Liver (tissue), 9 donors: ENCODE data around the gene SRPX2. TPM values are rescaled to one million over a fixed set of nuclear protein-coding genes. Genes with fewer than 3 reads are reported as not detected.
A peak's percentile ranks its signal among the peaks of the same experiment; 100 is the strongest.

Experiments
- DNase-seq: peaks from one replicate; pipeline ENCODE4 v3.0.0-alpha.2; 2017; ENCODE audit warnings: low spot score
- H3K27ac ChIP-seq, 2 donors: one replicate each; pipeline ENCODE4 v1.7.0; 2013; ENCODE audit warnings: inconsistent platforms in 2 of 2, low read length in 2 of 2, control low read depth in 1 of 2, low read depth in 1 of 2, mild to moderate bottlenecking in 1 of 2
- H3K27me3 ChIP-seq, 4 donors: one replicate each; pipeline versions ENCODE4 v1.6.1 to v1.7.0; 2013; ENCODE audit warnings: low read length in 3 of 4, inconsistent platforms in 1 of 4, mild to moderate bottlenecking in 1 of 4, moderate library complexity in 1 of 4; ENCODE audit not compliant: control insufficient read depth in 4 of 4, insufficient read depth in 4 of 4
- H3K36me3 ChIP-seq, 4 donors: one replicate each; pipeline versions ENCODE4 v1.6.1 to v1.7.0; 2013; ENCODE audit warnings: low read length in 3 of 4, mild to moderate bottlenecking in 3 of 4, low read depth in 1 of 4, moderate library complexity in 1 of 4; ENCODE audit not compliant: control insufficient read depth in 4 of 4, insufficient read depth in 3 of 4
- H3K4me1 ChIP-seq, 4 donors: one replicate each; pipeline versions ENCODE4 v1.6.1 to v1.7.0; 2013; ENCODE audit warnings: low read length in 3 of 4, mild to moderate bottlenecking in 3 of 4, moderate library complexity in 1 of 4; ENCODE audit not compliant: control insufficient read depth in 4 of 4, insufficient read depth in 4 of 4
- H3K4me3 ChIP-seq, 3 donors: one replicate each; pipeline versions ENCODE4 v1.6.1 to v1.7.0; 2013; ENCODE audit warnings: low read length in 3 of 3, control low read depth in 1 of 3, low read depth in 1 of 3, mild to moderate bottlenecking in 1 of 3
- H3K9ac ChIP-seq, 2 donors: one replicate each; pipeline ENCODE4 v1.7.0; 2013; ENCODE audit warnings: low read length in 2 of 2, mild to moderate bottlenecking in 2 of 2, moderate library complexity in 2 of 2, control low read depth in 1 of 2, low read depth in 1 of 2
- H3K9me3 ChIP-seq, 4 donors: one replicate each; pipeline versions ENCODE4 v1.6.1 to v1.7.0; 2013; ENCODE audit warnings: low read length in 3 of 4; ENCODE audit not compliant: control insufficient read depth in 4 of 4
- EGR1 ChIP-seq, 2 donors: IDR thresholded peaks; 2 replicates each; pipeline ENCODE4 v1.6.1; 2016 to 2018; ENCODE audit warnings: antibody characterized with exemption in 2 of 2, low read depth in 2 of 2
- FOXA1 ChIP-seq: IDR thresholded peaks from 2 replicates; pipeline ENCODE4 v1.6.1; 2016; ENCODE audit warnings: antibody characterized with exemption
- FOXA2 ChIP-seq: IDR thresholded peaks from 2 replicates; pipeline ENCODE4 v1.6.1; 2016; ENCODE audit warnings: antibody characterized with exemption
- GABPA ChIP-seq, 2 donors: IDR thresholded peaks in 1 of 2; conservative IDR thresholded peaks in 1 of 2; 2 replicates each; pipeline ENCODE4 v1.6.1; 2016; ENCODE audit warnings: antibody characterized with exemption in 2 of 2, mild to moderate bottlenecking in 1 of 2, moderate library complexity in 1 of 2
- HNF4A ChIP-seq, 2 donors: conservative IDR thresholded peaks; 2 replicates each; pipeline ENCODE4 v1.6.1; 2016; ENCODE audit warnings: antibody characterized with exemption in 2 of 2, mild to moderate bottlenecking in 2 of 2
- HNF4G ChIP-seq: IDR thresholded peaks from 2 replicates; pipeline ENCODE4 v1.6.1; 2016; ENCODE audit warnings: antibody characterized with exemption
- JUND ChIP-seq, 2 donors: IDR thresholded peaks; 2 replicates each; pipeline ENCODE4 v1.6.1; 2016; ENCODE audit warnings: antibody characterized with exemption in 2 of 2
- NR2F2 ChIP-seq: IDR thresholded peaks from 2 replicates; pipeline ENCODE4 v1.6.1; 2016; ENCODE audit warnings: antibody characterized with exemption
- RAD21 ChIP-seq, 2 donors: IDR thresholded peaks; 2 replicates each; pipeline ENCODE4 v1.6.1; 2016; ENCODE audit warnings: antibody characterized with exemption in 2 of 2, mild to moderate bottlenecking in 2 of 2
- RXRA ChIP-seq, 2 donors: IDR thresholded peaks; 2 replicates each; pipeline ENCODE4 v1.6.1; 2017 to 2018; ENCODE audit warnings: antibody characterized with exemption in 2 of 2, mild to moderate bottlenecking in 1 of 2
- SP1 ChIP-seq: IDR thresholded peaks from 2 replicates; pipeline ENCODE4 v1.6.1; 2018; ENCODE audit warnings: antibody characterized with exemption, mild to moderate bottlenecking
- TAF1 ChIP-seq: conservative IDR thresholded peaks from 2 replicates; pipeline ENCODE4 v1.6.1; 2016; ENCODE audit warnings: antibody characterized with exemption, mild to moderate bottlenecking
- YY1 ChIP-seq: IDR thresholded peaks from 2 replicates; pipeline ENCODE4 v1.6.1; 2016; ENCODE audit warnings: antibody characterized with exemption, mild to moderate bottlenecking
- WGBS: extraction: QIAGEN DNeasy Blood & Tissue Kit; methylation state at CpG from one replicate; pipeline ENCODE4 v1.1.7; 2013; 5-methylcytosine and 5-hydroxymethylcytosine counted together
- polyA plus RNA-seq, 2 donors: library from polyadenylated mRNA; stranded (reverse) in 1 of 2; unstranded in 1 of 2; fragments of 200-250 nt in 1 of 2; fragments of >200 nt in 1 of 2; fragmentation: Nextera tagmentation in 1 of 2; extraction: Ambion mirVana in 1 of 2; gene quantifications; one replicate each; pipeline versions ENCODE4 v1.2.1 to v1.2.3, GENCODE V29; 2013 to 2015
- total RNA-seq, 2 donors: library from RNA; depleted of rRNA; stranded (reverse); fragments of >200 nt; gene quantifications; one replicate each; pipeline ENCODE4 v1.2.3, GENCODE V29; 2014
- TF ChIP-seq, protein P1 (sequence below): fragments of 150-350 bp; IDR thresholded peaks from 2 replicates; pipeline ENCODE4 v1.5.1; 2017; ENCODE audit warnings: improper control_type of control experiment, low read depth, low read length; ENCODE audit not compliant: missing input control
- TF ChIP-seq, protein P2 (sequence below): IDR thresholded peaks from 2 replicates; pipeline ENCODE4 v1.6.1; 2016; ENCODE audit warnings: antibody characterized with exemption
- TF ChIP-seq, protein P3 (sequence below): IDR thresholded peaks from 2 replicates; pipeline ENCODE4 v1.6.1; 2016; ENCODE audit warnings: antibody characterized with exemption
- TF ChIP-seq, protein P4 (sequence below): IDR thresholded peaks from 2 replicates; pipeline ENCODE4 v1.6.1; 2016; ENCODE audit warnings: antibody characterized with exemption, mild to moderate bottlenecking
- TF ChIP-seq, protein P5 (sequence below): IDR thresholded peaks from 2 replicates; pipeline ENCODE4 v1.6.1; 2016; ENCODE audit warnings: antibody characterized with exemption
- donor health status: healthy.
- donor health status: healthy.
- donor health status: healthy.
- donor health status: healthy.
- donor health status: healthy.

SRPX2 gene
- total and polyA plus RNA-seq, 4 donors, result 0.47 to 7.8 (median 4.7) TPM

DNA sequence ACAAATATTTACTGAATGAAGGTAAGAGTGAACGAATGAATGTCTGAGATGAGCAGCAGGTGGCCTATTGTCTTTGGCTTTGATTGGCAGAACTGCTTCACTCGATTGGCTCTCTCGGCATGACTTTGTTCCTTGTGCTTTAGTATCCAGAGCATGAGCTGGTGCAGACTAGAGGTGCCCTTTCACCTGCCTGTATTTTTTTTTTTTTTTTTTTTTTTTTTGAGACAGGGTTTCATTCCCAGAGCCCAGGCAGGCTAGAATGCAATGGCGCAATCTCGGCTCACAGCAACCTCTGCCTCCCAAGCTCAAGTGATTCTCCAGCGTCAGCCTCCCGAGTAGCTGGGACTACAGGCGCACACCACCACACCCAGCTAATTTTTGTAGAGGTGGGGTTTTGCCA, 38.9 kb downstream of the SRPX2 start:
- WGBS, result 64% methylated on average over 8 of the region's 8 CpGs
- H3K4me1 ChIP-seq, result no peaks in the 10 kb centered on the region
- H3K36me3 ChIP-seq, result peaks cover 0 to 12% (median 4%) of the 10 kb centered on the region in 4 donors
- H3K27ac ChIP-seq, result no peak overlapping the region
- H3K9ac ChIP-seq, result no peak overlapping the region
- no peak for DNase-seq
- TF ChIP-seq HNF4A (conservative IDR thresholded peaks at IDR 0.05) (peak in 1 of 2 donors; percentile 7), RAD21 (IDR thresholded peaks at IDR 0.05) (peak in 1 of 2 donors; percentile 27), GABPA (IDR thresholded peaks at IDR 0.05 in 1 of 2, conservative IDR thresholded peaks at IDR 0.05 in 1 of 2) (no peak), FOXA1 (no peak), SP1 (peak; percentile 18), RXRA (IDR thresholded peaks at IDR 0.05) (peak in 1 of 2 donors; percentile 5)
- H3K4me3 ChIP-seq, result no peak overlapping the region
- H3K9me3 ChIP-seq, result no peaks in the 10 kb centered on the region
- H3K27me3 ChIP-seq, result no peaks in the 10 kb centered on the region

DNA sequence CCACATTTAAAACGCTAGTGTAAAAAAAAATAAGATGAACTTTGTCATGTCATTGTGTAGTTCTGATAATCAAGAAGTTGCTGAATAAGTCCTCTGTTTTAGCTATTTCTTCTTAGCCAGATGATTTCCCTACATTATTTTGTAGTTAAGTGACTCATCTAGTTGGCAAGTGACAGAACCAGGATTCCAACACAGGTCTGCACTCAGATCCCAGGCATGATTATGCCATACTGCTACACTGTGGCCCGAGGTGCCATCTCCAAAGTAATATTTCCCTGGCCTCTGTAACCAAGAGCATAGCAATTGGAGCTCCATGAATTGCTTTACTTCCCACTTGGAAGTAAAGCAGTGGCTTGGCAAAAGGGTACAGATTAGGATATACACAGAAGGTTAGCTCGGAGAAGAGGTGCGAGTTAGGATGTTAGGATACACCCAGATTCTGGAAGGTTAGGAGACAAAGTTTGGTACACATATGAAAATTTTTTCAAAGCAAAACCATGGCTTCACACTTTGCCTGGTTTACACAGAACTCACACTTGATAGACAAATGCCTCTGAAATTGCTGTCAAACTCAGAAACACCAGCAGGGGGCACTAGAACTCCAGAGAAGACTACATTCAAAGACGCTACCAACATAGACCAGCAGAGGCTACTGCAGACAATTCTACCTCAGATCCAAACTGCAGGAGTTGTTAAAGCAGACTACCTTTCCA, 41.4 kb downstream of the SRPX2 start:
- no peaks in the 10 kb centered on the region for H3K27me3 ChIP-seq
- H3K9me3 ChIP-seq, result no peaks in the 10 kb centered on the region
- 39% methylated on average over 5 of the region's 5 CpGs for WGBS
- peak overlapping the region in 1 of 2 donors; percentile 3 for H3K27ac ChIP-seq
- no peak overlapping the region for H3K9ac ChIP-seq
- no peak overlapping the region for H3K4me3 ChIP-seq
- TF ChIP-seq HNF4G (no peak), SP1 (no peak), RAD21 (IDR thresholded peaks at IDR 0.05) (peak; percentile 96 to 98)
- TF ChIP-seq, protein P1, sequence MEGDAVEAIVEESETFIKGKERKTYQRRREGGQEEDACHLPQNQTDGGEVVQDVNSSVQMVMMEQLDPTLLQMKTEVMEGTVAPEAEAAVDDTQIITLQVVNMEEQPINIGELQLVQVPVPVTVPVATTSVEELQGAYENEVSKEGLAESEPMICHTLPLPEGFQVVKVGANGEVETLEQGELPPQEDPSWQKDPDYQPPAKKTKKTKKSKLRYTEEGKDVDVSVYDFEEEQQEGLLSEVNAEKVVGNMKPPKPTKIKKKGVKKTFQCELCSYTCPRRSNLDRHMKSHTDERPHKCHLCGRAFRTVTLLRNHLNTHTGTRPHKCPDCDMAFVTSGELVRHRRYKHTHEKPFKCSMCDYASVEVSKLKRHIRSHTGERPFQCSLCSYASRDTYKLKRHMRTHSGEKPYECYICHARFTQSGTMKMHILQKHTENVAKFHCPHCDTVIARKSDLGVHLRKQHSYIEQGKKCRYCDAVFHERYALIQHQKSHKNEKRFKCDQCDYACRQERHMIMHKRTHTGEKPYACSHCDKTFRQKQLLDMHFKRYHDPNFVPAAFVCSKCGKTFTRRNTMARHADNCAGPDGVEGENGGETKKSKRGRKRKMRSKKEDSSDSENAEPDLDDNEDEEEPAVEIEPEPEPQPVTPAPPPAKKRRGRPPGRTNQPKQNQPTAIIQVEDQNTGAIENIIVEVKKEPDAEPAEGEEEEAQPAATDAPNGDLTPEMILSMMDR, result peak; percentile 98
- H3K4me1 ChIP-seq, result no peaks in the 10 kb centered on the region
- DNase-seq, result peak; percentile 70
- H3K36me3 ChIP-seq, result peaks cover 0 to 16% (median 3%) of the 10 kb centered on the region in 4 donors

DNA sequence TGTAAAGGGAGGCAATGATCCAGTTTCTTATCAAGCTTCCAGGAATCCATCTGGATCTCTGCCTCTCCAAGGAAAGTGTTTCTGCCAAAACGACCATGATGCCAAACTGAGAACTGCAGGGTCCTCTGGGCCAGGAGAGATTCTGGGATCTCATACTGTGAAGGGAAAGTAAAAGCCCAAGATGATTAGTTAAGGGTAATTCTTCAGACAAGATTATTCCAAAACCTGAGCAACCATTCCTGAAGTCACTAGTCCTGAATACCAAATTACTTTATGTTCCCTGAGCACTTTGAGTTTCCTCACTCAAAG, 42.0 kb downstream of the SRPX2 start:
- Histone ChIP-seq H3K9ac (no peak overlapping the region), H3K36me3 (peaks cover 0 to 16% (median 5%) of the 10 kb centered on the region in 4 donors), H3K27me3 (no peaks in the 10 kb centered on the region), H3K9me3 (no peaks in the 10 kb centered on the region), H3K4me1 (no peaks in the 10 kb centered on the region), H3K27ac (no peak overlapping the region), H3K4me3 (no peak overlapping the region)
- DNase-seq, result no peak
- 16% methylated on average over 1 of the region's 1 CpG for WGBS
- TF ChIP-seq TAF1 (no peak), EGR1 (IDR thresholded peaks at IDR 0.05; ENCODE audit: low read depth in 2 of 2) (no peak), HNF4A (conservative IDR thresholded peaks at IDR 0.05) (no peak), SP1 (no peak), GABPA (IDR thresholded peaks at IDR 0.05 in 1 of 2, conservative IDR thresholded peaks at IDR 0.05 in 1 of 2) (no peak), HNF4G (no peak), FOXA2 (no peak), YY1 (no peak), JUND (IDR thresholded peaks at IDR 0.05) (no peak), FOXA1 (no peak), NR2F2 (no peak)
- TF ChIP-seq, protein P2, sequence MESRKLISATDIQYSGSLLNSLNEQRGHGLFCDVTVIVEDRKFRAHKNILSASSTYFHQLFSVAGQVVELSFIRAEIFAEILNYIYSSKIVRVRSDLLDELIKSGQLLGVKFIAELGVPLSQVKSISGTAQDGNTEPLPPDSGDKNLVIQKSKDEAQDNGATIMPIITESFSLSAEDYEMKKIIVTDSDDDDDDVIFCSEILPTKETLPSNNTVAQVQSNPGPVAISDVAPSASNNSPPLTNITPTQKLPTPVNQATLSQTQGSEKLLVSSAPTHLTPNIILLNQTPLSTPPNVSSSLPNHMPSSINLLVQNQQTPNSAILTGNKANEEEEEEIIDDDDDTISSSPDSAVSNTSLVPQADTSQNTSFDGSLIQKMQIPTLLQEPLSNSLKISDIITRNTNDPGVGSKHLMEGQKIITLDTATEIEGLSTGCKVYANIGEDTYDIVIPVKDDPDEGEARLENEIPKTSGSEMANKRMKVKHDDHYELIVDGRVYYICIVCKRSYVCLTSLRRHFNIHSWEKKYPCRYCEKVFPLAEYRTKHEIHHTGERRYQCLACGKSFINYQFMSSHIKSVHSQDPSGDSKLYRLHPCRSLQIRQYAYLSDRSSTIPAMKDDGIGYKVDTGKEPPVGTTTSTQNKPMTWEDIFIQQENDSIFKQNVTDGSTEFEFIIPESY, result no peak
- TF ChIP-seq, protein P3, sequence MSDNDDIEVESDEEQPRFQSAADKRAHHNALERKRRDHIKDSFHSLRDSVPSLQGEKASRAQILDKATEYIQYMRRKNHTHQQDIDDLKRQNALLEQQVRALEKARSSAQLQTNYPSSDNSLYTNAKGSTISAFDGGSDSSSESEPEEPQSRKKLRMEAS, result no peak
- TF ChIP-seq, protein P1, result no peak
- TF ChIP-seq, protein P4, sequence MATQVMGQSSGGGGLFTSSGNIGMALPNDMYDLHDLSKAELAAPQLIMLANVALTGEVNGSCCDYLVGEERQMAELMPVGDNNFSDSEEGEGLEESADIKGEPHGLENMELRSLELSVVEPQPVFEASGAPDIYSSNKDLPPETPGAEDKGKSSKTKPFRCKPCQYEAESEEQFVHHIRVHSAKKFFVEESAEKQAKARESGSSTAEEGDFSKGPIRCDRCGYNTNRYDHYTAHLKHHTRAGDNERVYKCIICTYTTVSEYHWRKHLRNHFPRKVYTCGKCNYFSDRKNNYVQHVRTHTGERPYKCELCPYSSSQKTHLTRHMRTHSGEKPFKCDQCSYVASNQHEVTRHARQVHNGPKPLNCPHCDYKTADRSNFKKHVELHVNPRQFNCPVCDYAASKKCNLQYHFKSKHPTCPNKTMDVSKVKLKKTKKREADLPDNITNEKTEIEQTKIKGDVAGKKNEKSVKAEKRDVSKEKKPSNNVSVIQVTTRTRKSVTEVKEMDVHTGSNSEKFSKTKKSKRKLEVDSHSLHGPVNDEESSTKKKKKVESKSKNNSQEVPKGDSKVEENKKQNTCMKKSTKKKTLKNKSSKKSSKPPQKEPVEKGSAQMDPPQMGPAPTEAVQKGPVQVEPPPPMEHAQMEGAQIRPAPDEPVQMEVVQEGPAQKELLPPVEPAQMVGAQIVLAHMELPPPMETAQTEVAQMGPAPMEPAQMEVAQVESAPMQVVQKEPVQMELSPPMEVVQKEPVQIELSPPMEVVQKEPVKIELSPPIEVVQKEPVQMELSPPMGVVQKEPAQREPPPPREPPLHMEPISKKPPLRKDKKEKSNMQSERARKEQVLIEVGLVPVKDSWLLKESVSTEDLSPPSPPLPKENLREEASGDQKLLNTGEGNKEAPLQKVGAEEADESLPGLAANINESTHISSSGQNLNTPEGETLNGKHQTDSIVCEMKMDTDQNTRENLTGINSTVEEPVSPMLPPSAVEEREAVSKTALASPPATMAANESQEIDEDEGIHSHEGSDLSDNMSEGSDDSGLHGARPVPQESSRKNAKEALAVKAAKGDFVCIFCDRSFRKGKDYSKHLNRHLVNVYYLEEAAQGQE, result no peak
- TF ChIP-seq, protein P5, sequence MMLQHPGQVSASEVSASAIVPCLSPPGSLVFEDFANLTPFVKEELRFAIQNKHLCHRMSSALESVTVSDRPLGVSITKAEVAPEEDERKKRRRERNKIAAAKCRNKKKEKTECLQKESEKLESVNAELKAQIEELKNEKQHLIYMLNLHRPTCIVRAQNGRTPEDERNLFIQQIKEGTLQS, result no peak
